IMR-90 (cell line): ENCODE measurements around the gene DOK3. TPM values are rescaled to one million over a fixed set of nuclear protein-coding genes. Genes with fewer than 3 reads are reported as not detected.

Source experiments
- ATAC-seq: fragments of 200-7000 bp; cut with Tn5 transposase; 2 replicates; pipeline ENCODE4 v1.9.1; 2020; ENCODE audit warnings: low read depth, mild to moderate bottlenecking, moderate library complexity
- BruUV-seq: library from RNA; stranded (reverse); fragments of 400-500 nt; replicated peaks from 2 replicates; lab custom pipeline; 2021; lab: Mats Ljungman, UMichigan
- CTCF ChIA-PET: fragments of 300-600 bp; formaldehyde crosslinking; extraction: SDS; loops from one replicate; lab custom pipeline; 2021; ENCODE audit warnings: antibody characterized with exemption; lab: Yijun Ruan, JAX
- POLR2A ChIA-PET: fragments of 300-600 bp; sonication (Branson Sonifier 250); formaldehyde crosslinking; loops from one replicate; lab custom pipeline; 2022; ENCODE audit warnings: antibody characterized with exemption; ENCODE audit not compliant: unreplicated experiment; lab: Charles Lee
- DNase-seq: peaks from one replicate; pipeline ENCODE4 v3.0.0; 2013
- H2AFZ ChIP-seq: replicated peaks from 2 replicates; pipeline ENCODE3; 2013; ENCODE audit warnings: low read length, mild to moderate bottlenecking; ENCODE audit not compliant: poor library complexity
- H2AK5ac ChIP-seq: 2 replicates; pipeline ENCODE4 v1.6.1; 2013; ENCODE audit warnings: low read depth, low read length, inconsistent platforms
- H2AK9ac ChIP-seq: replicated peaks from 2 replicates; pipeline ENCODE3; 2013; ENCODE audit warnings: mild to moderate bottlenecking, low read depth, low read length, moderate library complexity; ENCODE audit not compliant: poor library complexity
- H2BK120ac ChIP-seq: 2 replicates; pipeline ENCODE4 v1.6.1; 2013; ENCODE audit warnings: low read depth, low read length, inconsistent platforms
- H2BK15ac ChIP-seq: 3 replicates; pipeline ENCODE4 v1.6.1; 2013; ENCODE audit warnings: low read depth, low read length, inconsistent platforms
- H2BK20ac ChIP-seq: 2 replicates; pipeline ENCODE4 v1.6.1; 2013; ENCODE audit warnings: low read depth, mild to moderate bottlenecking, inconsistent platforms, low read length, moderate library complexity
- H2BK5ac ChIP-seq: 2 replicates; pipeline ENCODE4 v1.6.1; 2013; ENCODE audit warnings: mild to moderate bottlenecking, low read depth, low read length, inconsistent platforms; ENCODE audit not compliant: poor library complexity, severe bottlenecking
- H3K14ac ChIP-seq: replicated peaks from 2 replicates; pipeline ENCODE4 v1.6.1; 2013; ENCODE audit warnings: low read depth, low read length, inconsistent platforms
- H3K18ac ChIP-seq: 2 replicates; pipeline ENCODE4 v1.6.1; 2013; ENCODE audit warnings: low read depth, low read length, control low read depth
- H3K23ac ChIP-seq: 2 replicates; pipeline ENCODE4 v1.6.1; 2013; ENCODE audit warnings: low read depth, low read length, inconsistent platforms
- H3K27ac ChIP-seq: 2 replicates; pipeline ENCODE4 v1.5.1; 2013; ENCODE audit warnings: mild to moderate bottlenecking, control low read depth, low read length; ENCODE audit not compliant: insufficient read depth
- H3K27me3 ChIP-seq: 2 replicates; pipeline ENCODE4 v1.6.1; 2013; ENCODE audit warnings: low read length; ENCODE audit not compliant: control insufficient read depth, insufficient read depth
- H3K36me3 ChIP-seq: 2 replicates; pipeline ENCODE4 v1.6.1; 2013; ENCODE audit warnings: low read length, mixed read lengths; ENCODE audit not compliant: control insufficient read depth, insufficient read depth
- H3K4ac ChIP-seq: 2 replicates; pipeline ENCODE4 v1.6.1; 2013; ENCODE audit warnings: low read depth, low read length, inconsistent platforms
- H3K4me1 ChIP-seq: 2 replicates; pipeline ENCODE4 v1.6.1; 2013; ENCODE audit warnings: low read length, mixed read lengths; ENCODE audit not compliant: control insufficient read depth, insufficient read depth
- H3K4me2 ChIP-seq: 2 replicates; pipeline ENCODE4 v1.6.1; 2013; ENCODE audit warnings: low read depth, mild to moderate bottlenecking, control low read depth, low read length, moderate library complexity
- H3K4me3 ChIP-seq: 2 replicates; pipeline ENCODE4 v1.5.1; 2013; ENCODE audit warnings: low read depth, mild to moderate bottlenecking, control low read depth, low read length, moderate library complexity; ENCODE audit not compliant: insufficient read depth
- H3K56ac ChIP-seq: 2 replicates; pipeline ENCODE4 v1.6.1; 2013; ENCODE audit warnings: low read length, inconsistent platforms; ENCODE audit not compliant: insufficient read depth; ENCODE audit errors: extremely low read depth
- H3K79me1 ChIP-seq, 2 experiments: 2 replicates each; pipeline ENCODE4 v1.6.1; 2013; ENCODE audit warnings: low read length in 2 of 2, inconsistent platforms in 1 of 2, low read depth in 1 of 2
- H3K9ac ChIP-seq: 2 replicates; pipeline ENCODE4 v1.6.1; 2013; ENCODE audit warnings: low read depth, low read length, control low read depth
- H3K9me1 ChIP-seq: 2 replicates; pipeline ENCODE4 v1.6.1; 2013; ENCODE audit warnings: low read length, inconsistent platforms; ENCODE audit not compliant: insufficient read depth
- H3K9me3 ChIP-seq: 2 replicates; pipeline ENCODE4 v1.6.1; 2013; ENCODE audit warnings: low read length; ENCODE audit not compliant: control insufficient read depth, insufficient read depth
- H4K20me1 ChIP-seq: 2 replicates; pipeline ENCODE4 v1.6.1; 2013; ENCODE audit warnings: low read length, inconsistent platforms; ENCODE audit not compliant: insufficient read depth
- H4K5ac ChIP-seq: 2 replicates; pipeline ENCODE4 v1.6.1; 2013; ENCODE audit warnings: mild to moderate bottlenecking, low read depth, low read length, control low read depth
- H4K8ac ChIP-seq, 2 experiments: 2 replicates each; pipeline ENCODE4 v1.6.1; 2013; ENCODE audit warnings: low read depth in 2 of 2, low read length in 2 of 2, control low read depth in 1 of 2, inconsistent platforms in 1 of 2
- H4K91ac ChIP-seq: 2 replicates; pipeline ENCODE4 v1.6.1; 2013; ENCODE audit warnings: low read depth, low read length, inconsistent platforms; ENCODE audit not compliant: insufficient read depth
- BHLHE40 ChIP-seq: fragments of 150-350 bp; IDR thresholded peaks from 2 replicates; pipeline ENCODE4 v1.6.1; 2016; ENCODE audit warnings: mild to moderate bottlenecking, low read depth, low read length
- CEBPB ChIP-seq: IDR thresholded peaks from 2 replicates; pipeline ENCODE4 v1.6.1; 2012; ENCODE audit warnings: low read depth, low read length, improper control_type of control experiment
- CHD1 ChIP-seq: IDR thresholded peaks from 2 replicates; pipeline ENCODE4 v1.6.1; 2012; ENCODE audit warnings: low read depth, low read length, improper control_type of control experiment
- CTCF ChIP-seq: conservative IDR thresholded peaks from 2 replicates; pipeline ENCODE4 v1.5.1; 2012; ENCODE audit warnings: mild to moderate bottlenecking, low read depth, low read length, improper control_type of control experiment
- FOS ChIP-seq: fragments of 150-350 bp; IDR thresholded peaks from 2 replicates; pipeline ENCODE4 v1.6.1; 2016; ENCODE audit warnings: low read depth, low read length
- MAZ ChIP-seq: IDR thresholded peaks from 2 replicates; pipeline ENCODE4 v1.6.1; 2012; ENCODE audit warnings: low read depth, mild to moderate bottlenecking, low read length, improper control_type of control experiment, moderate library complexity, borderline replicate concordance
- POLR2A ChIP-seq: IDR thresholded peaks from 2 replicates; pipeline ENCODE4 v1.6.1; 2012; ENCODE audit warnings: mild to moderate bottlenecking, low read depth, low read length
- RAD21 ChIP-seq: IDR thresholded peaks from 2 replicates; pipeline ENCODE4 v1.6.1; 2012; ENCODE audit warnings: low read length, improper control_type of control experiment
- RFX5 ChIP-seq: IDR thresholded peaks from 2 replicates; pipeline ENCODE4 v1.8.0; 2012; ENCODE audit warnings: low read depth, mild to moderate bottlenecking, low read length, moderate library complexity
- WGBS, 2 experiments: methylation state at CpG; one replicate each; pipeline versions ENCODE4 v1.1.5 to v1.1.7; 2013; ENCODE audit warnings: missing lambda C conversion rate in 2 of 2; ENCODE audit not compliant: insufficient read length in 1 of 2; ENCODE audit errors: extremely low coverage in 2 of 2; 5-methylcytosine and 5-hydroxymethylcytosine counted together
- dilution Hi-C: fragments of 300-500 bp; cut with HindIII; formaldehyde crosslinking; loops from one replicate; pipeline ENCODE4 v1.14.3; 2018; ENCODE audit warnings: low sequenced_read_pairs; ENCODE audit not compliant: unreplicated experiment
- in situ Hi-C: fragments of 300-500 bp; cut with MboI; formaldehyde crosslinking; loops from 3 replicates; pipeline ENCODE4 v1.14.3; 2019; ENCODE audit warnings: low sequenced_read_pairs, inconsistent platforms, mixed read lengths
- intact Hi-C: fragments of 100-400 bp; cut with micrococcal nuclease; formaldehyde crosslinking; loops from 2 replicates; pipeline ENCODE4 v1.10.0; 2022
- polyA plus RNA-seq, 3 experiments: library from polyadenylated mRNA; depleted of rRNA; stranded (reverse); fragments of >200 nt; gene quantifications; 2 replicates each; pipeline ENCODE4 v1.2.3, GENCODE V29; 2012; ENCODE audit warnings: low replicate concordance in 1 of 3
- total RNA-seq: library from RNA; depleted of rRNA; stranded (reverse); fragments of >200 nt; gene quantifications from 2 replicates; pipeline ENCODE4 v1.2.3, GENCODE V29; 2012
- TF ChIP-seq, protein P1 (sequence below): fragments of 150-350 bp; IDR thresholded peaks from 2 replicates; pipeline ENCODE4 v1.6.1; 2017; ENCODE audit warnings: mild to moderate bottlenecking, antibody characterized with exemption, low read length, low read depth

The DOK3 gene
- total and polyA plus RNA-seq, 2 of the 4 experiments (the other 2 are of a cell fraction), result 0.54 to 3.9 TPM

- TF ChIP-seq MAZ, result no peak
- no peak for TF ChIP-seq POLR2A
These were observed 51.6 kb downstream of the DOK3 start (continued) for GRCh38 chr5:177457852-177458681.

- 82% methylated on average over 6 of the region's 24 CpGs; no CpG with 5 or more reads in 1 of the 2 experiments for WGBS, 2 experiments
These were observed 52.4 kb downstream of the DOK3 start for GRCh38 chr5:177456976-177457851.

More at GRCh38 chr5:177456976-177457851, 52.4 kb downstream of the DOK3 start:
- Histone ChIP-seq H3K36me3 (peaks cover 46% of the 10 kb centered on the region), H3K79me1 (peaks cover 6 to 17% of the 10 kb centered on the region in 2 experiments; a peak in 3 of 4 replicates), H3K9ac (no peak overlapping the region), H3K27me3 (no peaks in the 10 kb centered on the region), H3K27ac (no peak overlapping the region), H3K9me1 (no peaks in the 10 kb centered on the region), H3K23ac (no peak overlapping the region), H3K4me3 (no peak overlapping the region), H2BK20ac (no peak overlapping the region), H2AK5ac (no peak overlapping the region), H3K4me1 (peaks cover 8% of the 10 kb centered on the region), H2BK5ac (no peak overlapping the region), H3K14ac (no peak overlapping the region), H3K9me3 (no peaks in the 10 kb centered on the region), H4K5ac (no peak overlapping the region), H4K20me1 (peaks cover 72% of the 10 kb centered on the region), H2BK120ac (no peak overlapping the region), H2BK15ac (no peak overlapping the region), H2AK9ac (peak overlapping the region; percentile 85), H3K4ac (no peak overlapping the region), H4K91ac (no peak overlapping the region), H3K4me2 (no peak overlapping the region), H3K56ac (no peak overlapping the region), H3K18ac (no peak overlapping the region), H2AFZ (peak overlapping the region; percentile 13), H4K8ac (no peak overlapping the region)
- in situ Hi-C loops (no loop called here), intact Hi-C loops (loop anchor here (1.0 to 2.0 kb wide), 2 partner anchors 40 to 146 kb away; partner anchors contain the start of genes MXD3 and PDLIM7), dilution Hi-C loops (no loop called here)
- TSS peak; percentile 89 for BruUV-seq
- peak; percentile 97 for DNase-seq
- peak; percentile 70 for ATAC-seq
- POLR2A ChIA-PET, result interaction anchor here (0.6 kb wide), 2 partner anchors 11 to 88 kb away, joined by 3 to 7 read pairs; no protein-coding TSS in a partner anchor
- CTCF ChIA-PET, result interaction anchor here (0.8 to 1.6 kb wide), 8 partner anchors 10 to 68 kb away, joined by 3 to 11 read pairs (median 4); no protein-coding TSS in a partner anchor
- no peak for TF ChIP-seq CHD1
- TF ChIP-seq RFX5, result peak; percentile 90
- TF ChIP-seq, protein P1, sequence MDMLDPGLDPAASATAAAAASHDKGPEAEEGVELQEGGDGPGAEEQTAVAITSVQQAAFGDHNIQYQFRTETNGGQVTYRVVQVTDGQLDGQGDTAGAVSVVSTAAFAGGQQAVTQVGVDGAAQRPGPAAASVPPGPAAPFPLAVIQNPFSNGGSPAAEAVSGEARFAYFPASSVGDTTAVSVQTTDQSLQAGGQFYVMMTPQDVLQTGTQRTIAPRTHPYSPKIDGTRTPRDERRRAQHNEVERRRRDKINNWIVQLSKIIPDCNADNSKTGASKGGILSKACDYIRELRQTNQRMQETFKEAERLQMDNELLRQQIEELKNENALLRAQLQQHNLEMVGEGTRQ, result 0 out of 2 replicates have a peak, but pooled peaks have one; percentile 29
- TF ChIP-seq MAZ, result peak; percentile 35; the same call in 1 of the 2 replicates
- TF ChIP-seq CTCF, result peak; percentile 59
- TF ChIP-seq CEBPB, result peak; percentile 76
- no peak for TF ChIP-seq FOS
- TF ChIP-seq BHLHE40, result no peak
- TF ChIP-seq RAD21, result 0 out of 2 replicates have a peak, but pooled peaks have one; percentile 13
